GM18502 (cell line): Measurements from ENCODE around the gene CECR2.

ENCODE experiments used
- ATAC-seq: cut with Tn5 transposase; IDR thresholded peaks from one replicate; pipeline ENCODE4 v1.9.1; 2021; ENCODE audit warnings: mild to moderate bottlenecking; ENCODE audit not compliant: unreplicated experiment, poor library complexity

Gene CECR2

DNA sequence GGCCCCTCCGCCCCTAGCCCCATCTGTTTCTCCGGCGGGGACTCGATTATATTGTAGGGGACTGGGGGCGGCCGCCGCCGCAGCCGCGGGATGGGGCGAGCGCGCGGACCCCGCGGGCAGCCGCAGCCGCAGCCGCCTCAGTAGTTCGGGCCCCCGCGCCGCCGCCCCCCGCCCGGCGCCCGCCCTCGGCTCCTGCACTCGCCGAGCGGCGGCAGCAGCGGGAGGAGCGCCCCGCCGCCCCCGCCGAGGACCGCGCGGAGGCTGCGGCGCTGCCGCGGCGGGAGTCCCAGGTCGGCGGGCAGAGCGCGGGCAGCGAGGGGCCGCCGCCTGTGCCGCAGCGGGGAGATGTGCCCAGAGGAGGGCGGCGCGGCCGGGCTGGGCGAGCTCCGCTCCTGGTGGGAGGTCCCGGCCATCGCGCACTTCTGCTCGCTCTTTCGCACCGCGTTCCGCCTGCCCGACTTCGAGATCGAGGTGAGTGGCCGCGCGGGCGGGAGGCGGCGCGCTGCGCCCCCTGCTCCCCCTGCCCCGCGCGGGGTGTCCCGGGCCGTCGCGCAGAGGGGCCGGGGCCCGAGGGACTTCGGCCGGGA is at the start of gene CECR2:
Gene CECR2, plus strand, starts transcription at position 22 of the 587 bp plus-strand sequence. Its CDS starts 324 bp downstream, at position 346.
- ATAC-seq, result no peak

DNA sequence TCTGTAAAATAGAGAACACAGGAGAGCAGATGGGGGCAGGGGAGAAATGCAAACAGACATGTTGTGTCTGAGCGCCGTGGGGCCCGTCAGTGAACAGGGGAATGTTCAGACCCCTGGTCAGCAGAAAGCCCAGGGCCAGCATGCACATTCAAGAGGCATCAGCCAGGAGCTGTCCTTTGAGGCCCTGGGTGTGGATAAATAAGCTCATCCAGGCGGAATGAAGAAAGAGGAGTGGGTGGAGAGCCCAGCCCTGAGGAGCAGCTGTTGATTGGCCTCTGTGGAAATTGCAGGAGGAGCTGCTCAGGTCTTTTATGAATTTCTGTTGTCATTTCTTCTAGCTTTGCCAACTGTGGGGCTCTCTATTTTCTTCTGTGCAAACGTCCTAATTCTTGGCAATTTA is 49.7 kb upstream of the CECR2 start:
- ATAC-seq, result no peak

- ATAC-seq, result no peak
Observed at GRCh38 chr22:17322511-17322910, 46.7 kb upstream of the CECR2 start.

DNA sequence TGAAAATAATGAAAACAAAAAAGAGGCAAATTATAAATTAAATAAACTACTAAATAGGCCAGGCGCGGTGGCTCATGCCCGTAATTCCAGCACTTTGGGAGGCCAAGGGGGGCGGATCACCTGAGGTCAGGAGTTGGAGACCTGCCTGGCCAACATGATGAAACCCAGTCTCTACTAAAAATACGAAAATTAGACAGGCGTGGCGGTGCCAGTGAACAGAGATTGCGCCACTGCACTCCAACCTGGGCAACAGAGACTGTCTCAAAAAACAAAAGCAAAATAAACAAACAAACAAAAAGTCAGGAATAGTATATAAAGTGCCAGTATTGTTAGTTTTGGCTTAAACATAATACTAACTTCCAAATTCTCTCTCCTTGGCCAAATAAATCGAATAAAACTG is 37.6 kb upstream of the CECR2 start:
- no peak for ATAC-seq

- no peak for ATAC-seq
Observed at GRCh38 chr22:17332109-17332800, 37.0 kb upstream of the CECR2 start.

DNA sequence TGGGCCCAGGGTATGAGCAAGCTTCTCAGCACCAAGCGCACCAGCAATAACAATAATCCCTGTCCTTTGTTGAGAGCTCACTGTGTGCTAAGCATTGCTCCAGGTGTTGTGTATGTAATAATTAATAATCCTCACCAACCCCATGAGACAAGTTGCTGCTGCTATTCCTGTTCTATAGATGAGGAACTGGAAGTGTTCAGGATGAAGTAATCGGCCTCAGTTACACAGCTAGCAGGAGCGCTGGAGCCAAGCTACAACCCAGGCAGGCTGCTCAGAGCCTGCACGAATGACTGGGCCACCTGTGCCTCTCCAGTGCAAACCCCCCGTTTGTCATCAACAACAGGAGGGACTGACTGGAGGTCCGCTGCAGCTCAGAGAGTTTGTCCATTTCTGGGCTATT is 35.2 kb upstream of the CECR2 start:
- no peak for ATAC-seq

DNA sequence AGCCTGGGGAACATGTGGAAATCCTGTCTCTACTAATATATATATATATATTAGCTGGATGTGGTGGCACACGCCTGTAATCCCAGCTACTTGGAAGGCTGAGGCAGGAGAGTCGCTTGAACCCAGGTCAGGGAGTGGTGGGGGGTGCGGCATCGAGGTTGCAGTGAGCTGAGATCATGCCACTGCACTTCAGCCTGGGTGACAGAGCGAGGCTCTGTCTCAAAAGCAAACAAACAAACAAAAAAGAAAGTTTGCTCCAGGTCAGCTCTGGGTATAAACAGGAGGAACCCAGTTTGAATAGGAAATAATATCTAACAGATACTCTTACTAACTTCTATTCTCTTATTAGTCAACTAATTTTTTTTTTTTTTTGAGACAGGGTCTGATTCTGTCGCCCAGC is 34.3 kb upstream of the CECR2 start:
- no peak for ATAC-seq

DNA sequence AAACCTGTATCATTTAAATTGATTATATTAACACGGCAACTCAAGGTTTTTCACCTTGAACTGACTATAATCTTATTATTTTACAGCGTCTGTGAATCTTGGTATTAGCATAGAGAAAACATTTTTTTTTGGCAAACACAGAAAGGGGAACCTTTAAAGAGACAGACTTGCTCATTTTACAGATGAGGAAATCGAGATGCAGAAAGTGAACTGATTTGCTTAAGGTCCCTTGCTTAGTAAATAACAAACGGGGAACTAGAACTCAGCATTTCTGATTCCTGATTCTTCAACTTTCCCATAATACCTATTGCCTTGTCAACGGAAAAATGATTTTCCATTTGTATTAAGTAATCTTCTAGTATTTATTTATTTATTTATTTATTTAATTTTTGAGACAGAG is 33.2 kb upstream of the CECR2 start:
- no peak for ATAC-seq

- ATAC-seq, result no peak
Observed at GRCh38 chr22:17337639-17338038, 31.6 kb upstream of the CECR2 start.

- no peak for ATAC-seq
Observed at GRCh38 chr22:17339095-17339693, 30.1 kb upstream of the CECR2 start.

GRCh38 chr22:17342361-17342760 is 26.9 kb upstream of the CECR2 start:
- no peak for ATAC-seq

DNA sequence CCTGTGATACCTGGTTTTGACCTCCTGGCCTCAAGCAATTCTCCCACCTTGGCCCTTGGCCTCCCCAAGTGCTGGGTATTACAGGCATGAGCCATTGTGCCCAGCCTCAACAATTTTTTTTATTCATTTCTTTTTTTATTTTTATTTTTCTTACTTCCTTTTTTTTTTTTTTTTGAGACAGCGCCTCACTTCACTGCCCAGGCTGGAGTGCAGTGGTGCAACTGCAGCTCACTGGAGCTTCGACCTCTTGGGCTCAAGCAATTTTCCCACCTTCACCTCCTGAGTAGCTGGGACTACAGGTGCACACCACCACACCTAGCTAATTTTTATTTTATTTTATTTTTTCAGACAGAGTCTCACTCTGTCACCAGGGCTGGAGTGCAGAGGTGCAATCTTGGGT is 25.5 kb upstream of the CECR2 start:
- no peak for ATAC-seq

DNA sequence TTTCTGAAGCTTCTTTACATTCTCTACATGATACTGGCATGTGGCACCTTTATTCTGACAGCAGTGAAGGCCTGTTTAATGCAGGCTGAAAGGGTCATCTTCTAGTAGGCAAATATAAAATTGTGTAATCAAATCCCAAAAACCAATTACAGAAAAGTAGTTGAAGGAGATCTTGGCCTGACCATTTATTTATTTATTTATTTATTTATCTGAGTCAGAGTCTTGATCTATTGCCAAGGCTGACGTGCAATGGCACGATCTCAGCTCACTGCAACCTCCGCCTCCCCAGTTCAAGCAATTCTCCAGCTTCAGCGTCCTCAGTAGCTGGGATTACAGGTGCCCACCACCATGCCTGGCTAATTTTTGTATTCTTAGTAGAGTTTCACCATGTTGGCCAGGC is 22.7 kb upstream of the CECR2 start:
- ATAC-seq, result no peak

GRCh38 chr22:17347724-17348123 is 21.5 kb upstream of the CECR2 start:
- no peak for ATAC-seq

- ATAC-seq, result no peak
Observed at GRCh38 chr22:17348464-17349103, 20.7 kb upstream of the CECR2 start.

- ATAC-seq, result no peak
Observed at GRCh38 chr22:17349172-17349571, 20.1 kb upstream of the CECR2 start.

DNA sequence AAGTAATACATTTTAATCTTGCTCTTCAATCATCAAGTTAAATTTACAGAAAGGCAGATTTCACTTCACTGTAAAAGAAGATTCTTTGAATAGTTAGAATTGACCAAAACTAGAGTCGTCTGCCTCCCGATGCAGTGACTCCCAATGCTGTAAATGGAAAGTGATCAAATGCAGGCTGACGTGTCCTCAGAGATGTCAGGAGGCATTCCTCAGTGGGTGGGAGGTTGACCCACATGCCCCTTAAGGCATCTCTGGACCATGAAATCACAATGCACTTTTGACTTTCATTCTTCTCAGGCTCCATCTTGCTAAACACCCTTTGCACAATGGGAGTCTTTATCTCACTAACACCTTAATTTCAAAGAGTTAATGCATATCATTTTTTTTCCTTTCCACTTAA is 19.0 kb upstream of the CECR2 start:
- ATAC-seq, result no peak

GRCh38 chr22:17352798-17353197 is 16.5 kb upstream of the CECR2 start:
- ATAC-seq, result no peak

GRCh38 chr22:17357688-17358087 is 11.6 kb upstream of the CECR2 start:
- ATAC-seq, result no peak

- ATAC-seq, result no peak
Observed at GRCh38 chr22:17358415-17358814, 10.8 kb upstream of the CECR2 start.

DNA sequence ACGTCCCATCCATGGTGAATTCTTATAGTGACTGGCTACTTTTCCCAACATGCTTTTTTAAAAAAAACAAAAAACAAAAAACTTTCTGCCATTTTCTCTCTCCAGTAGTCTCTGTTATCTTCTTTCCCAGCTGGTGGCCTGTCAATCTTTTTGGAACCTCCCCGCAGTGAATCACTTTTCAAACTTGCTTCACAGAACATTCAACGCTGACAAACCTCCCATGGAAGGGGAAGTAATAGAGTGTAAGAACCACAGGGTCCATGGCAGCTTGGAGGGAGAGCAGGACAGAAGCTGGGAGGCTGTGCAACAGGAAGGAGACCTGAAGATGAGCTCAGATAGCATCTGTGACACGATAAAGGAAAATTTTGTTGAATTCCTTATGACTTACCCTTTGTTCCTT is 9.8 kb upstream of the CECR2 start:
- no peak for ATAC-seq
